GM18858 (cell line): ENCODE data around the gene TOR1A.

Source experiments
- ATAC-seq: cut with Tn5 transposase; IDR thresholded peaks from one replicate; pipeline ENCODE4 v1.9.1; 2021; ENCODE audit not compliant: unreplicated experiment

TOR1A gene

DNA sequence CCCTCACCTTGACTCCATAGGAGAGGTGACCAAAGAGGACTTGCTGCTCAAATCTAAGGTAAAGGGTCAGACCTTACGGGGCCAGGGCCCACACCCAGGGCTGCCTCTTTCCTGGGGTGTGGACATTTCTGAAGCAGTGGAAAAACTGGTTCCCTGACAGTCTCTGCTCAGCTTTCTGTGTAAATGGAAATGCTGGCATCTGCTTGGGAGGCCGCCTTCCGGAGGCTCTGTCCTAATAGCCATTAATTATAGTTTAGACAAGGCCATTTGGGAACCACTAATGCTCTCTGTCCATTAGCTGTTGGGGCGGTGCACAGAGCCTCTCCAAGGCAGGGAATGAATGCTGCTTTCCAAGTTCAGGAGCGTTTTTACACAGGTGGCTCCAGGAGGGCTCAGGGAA is 28.6 kb upstream of the TOR1A start:
- ATAC-seq = no peak

DNA sequence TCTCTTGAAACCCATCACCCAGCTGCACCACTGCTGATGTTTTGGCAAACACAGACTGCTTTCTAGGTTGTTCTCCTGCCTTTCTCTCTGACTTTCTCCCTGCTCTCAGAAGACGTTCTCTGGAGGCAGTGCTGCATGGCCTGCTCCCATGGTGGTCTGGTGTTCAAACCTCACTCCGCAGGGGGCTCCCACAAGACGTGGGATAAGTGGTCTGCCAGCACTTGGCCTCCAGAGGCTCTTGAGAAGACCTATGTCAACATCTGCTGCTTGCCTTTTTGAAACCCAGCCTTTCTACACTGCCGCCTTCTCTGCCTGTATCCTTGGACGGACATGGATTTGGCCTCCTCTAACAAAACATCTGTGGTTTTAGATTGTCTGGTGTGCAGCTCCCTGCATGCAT is 27.9 kb upstream of the TOR1A start:
- ATAC-seq = no peak

DNA sequence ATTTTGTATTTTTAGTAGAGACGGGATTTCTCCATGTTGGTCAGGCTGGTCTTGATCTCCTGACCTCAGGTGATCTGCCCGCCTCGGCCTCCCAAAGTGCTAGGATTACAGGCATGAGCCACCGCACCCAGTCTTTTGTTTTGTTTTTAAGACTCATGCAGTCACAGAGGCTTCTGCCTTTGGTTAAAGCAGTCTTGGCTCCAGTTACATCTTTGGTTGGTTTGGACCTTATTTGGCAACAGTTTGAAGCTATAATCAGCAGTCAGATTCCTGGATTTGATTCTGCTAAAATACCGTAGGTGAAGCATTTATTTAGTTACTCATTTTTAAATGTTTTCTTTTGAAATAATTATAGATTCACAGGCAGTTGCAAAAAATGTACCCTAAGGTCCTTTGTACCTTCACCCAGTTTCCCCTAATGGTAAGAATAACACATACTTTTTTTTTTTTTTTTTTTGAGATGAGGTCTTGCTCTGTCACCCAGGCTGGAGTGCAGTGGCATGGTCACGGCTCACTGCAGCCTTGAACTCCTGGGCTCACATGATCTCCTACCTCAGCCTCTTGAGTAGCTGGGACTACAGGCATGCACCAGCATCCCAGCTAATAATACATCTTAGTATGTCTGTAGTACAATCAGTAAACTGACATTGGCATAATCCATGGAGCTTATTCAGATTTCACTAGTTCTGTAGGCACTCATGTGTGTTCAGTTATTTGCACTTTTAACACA is 27.1 kb upstream of the TOR1A start:
- ATAC-seq = no peak

DNA sequence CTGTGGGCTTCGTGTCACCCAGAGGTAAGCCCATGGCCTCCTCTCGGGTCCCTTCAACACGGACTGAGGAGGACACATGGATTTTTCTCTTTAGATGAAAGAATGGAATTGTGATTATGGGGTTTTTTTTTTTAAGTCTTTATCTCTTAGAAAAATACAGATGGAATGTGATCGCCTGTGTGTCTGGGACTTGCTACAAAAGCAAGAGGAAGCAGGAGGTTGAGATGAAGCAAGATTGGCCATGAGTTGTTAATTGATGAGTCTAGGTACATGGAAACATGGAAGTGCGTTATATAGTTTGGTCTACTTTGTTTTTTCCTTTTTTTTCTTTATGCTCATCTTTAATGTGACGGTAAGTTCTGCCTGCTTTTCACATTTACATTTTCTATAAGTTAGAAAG is 26.0 kb upstream of the TOR1A start:
- no peak for ATAC-seq

DNA sequence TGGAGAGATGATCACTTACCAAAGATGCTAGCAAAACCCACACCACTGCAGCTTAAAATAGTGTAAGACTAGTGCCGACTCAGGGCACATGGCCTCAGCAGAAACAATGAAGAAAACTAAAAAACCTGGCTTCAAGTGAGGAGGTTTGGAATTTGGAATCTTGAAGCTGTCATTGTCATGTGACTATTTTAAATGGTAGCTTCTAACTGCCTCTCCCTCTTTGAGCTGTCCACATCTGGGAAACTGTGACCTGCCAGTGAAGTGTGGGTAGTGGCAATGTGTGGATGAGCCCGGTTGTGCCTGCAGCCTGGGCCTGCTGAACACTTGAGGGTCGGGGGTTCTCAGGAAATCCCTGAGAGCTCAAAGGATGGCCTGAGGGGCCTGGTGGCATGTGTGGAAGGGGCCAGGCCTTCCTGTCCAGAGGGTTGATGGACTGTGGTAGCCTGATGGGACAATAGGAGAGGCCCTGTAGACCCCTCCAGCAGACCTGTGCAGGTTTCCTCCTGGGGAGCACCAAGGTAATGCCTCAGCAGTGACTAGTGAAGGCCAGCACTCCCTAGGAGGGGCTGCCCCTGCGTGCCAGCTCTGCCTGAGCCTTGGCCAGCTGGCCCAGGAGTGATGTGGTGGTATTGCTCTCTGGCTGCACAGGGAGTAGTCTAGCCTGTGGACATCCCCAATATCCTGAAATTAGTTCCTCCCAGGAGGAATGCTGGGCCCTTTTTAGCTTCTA is 24.9 kb upstream of the TOR1A start:
- no peak for ATAC-seq

DNA sequence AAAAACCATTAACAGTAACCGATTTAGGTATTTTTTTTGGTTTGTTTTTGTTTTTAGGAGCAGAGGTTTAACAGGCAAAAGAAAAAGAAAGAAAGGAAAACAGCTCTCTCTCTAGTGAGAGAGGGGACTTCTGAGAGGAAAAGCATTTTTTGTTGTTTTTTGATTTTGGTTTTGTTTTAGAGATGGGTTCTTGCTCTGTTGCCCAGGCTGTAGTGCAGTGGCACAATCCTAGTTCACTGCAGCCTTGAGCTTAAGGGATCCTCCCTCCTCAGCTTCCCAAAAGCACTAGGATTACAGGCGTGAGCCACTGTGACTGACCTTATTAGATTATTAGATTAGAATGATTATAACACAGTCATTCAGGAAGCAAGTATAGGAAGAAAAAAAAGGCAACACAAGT is 21.4 kb upstream of the TOR1A start:
- ATAC-seq = no peak

DNA sequence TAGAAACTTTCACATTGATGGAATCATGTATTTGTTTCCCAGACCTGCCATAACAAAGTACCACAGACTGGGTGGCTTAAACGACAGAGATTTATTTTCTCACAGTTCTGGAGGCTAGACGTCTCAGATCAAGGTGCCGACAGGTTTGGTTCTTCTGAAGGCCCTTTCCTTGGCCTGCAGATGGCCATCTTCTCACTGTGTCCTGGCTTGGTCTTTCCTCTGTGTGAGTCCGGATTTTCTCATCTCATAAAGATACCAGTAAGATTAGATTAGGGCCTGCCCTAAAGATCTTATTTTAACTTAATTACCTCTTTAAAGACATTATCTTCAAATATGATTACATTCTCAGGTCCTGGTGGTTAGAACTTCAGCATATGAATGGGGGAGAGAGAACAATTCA is 17.1 kb upstream of the TOR1A start:
- ATAC-seq = no peak

DNA sequence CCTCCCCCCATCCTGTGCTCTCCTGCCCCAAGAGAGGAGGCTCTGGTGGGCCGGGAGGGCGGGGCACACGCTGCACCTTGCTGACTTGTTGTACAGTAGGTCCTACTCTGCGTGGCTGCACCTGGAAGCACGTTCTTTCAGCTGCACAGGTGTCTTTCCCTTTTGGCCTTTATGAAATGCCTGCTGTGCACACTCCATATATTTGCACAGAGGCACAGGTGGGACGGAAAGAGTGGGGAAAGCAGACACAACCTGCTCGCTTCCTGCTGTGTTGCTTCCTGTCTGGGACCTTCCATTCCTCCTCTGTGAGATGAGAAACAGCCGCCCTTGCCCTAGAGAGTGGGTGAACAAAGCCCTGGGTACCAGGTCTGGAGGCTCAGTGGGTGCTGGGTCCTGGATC is 16.1 kb upstream of the TOR1A start:
- no peak for ATAC-seq

DNA sequence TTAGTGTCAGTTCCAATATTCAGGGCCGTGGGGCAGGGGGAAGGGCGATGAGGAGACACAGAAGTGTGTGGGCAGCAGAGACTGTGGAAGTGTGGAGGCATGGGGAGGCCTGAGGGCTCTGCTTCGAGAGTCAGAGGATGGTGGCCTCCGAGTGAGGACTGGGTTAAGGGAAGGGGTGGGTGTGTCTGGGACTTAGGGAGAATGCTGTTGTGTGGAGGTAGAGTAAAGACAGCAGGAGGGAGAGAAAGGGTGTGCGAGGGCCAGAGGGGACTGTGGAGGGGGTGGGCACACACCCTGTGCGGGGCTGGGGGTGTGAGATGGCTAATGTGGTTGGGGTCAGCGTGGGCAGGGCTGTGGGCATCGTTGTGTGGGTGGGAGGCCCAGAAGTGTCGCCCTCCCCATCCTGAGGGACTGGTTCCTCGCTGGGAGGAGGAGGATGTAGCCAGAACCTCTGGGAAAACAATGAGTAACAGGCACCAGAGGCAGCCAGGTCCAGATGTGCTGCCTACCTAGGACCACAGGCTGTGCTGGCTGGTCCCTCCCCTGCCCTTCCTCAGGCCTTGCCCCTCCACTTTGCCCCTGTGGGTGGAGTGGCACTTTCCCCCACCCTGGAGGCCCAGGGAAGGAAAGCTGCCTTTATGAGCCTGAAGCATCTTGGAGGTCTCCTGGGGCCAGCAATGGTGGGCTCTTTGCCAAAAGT is 15.5 kb upstream of the TOR1A start:
- no peak for ATAC-seq

DNA sequence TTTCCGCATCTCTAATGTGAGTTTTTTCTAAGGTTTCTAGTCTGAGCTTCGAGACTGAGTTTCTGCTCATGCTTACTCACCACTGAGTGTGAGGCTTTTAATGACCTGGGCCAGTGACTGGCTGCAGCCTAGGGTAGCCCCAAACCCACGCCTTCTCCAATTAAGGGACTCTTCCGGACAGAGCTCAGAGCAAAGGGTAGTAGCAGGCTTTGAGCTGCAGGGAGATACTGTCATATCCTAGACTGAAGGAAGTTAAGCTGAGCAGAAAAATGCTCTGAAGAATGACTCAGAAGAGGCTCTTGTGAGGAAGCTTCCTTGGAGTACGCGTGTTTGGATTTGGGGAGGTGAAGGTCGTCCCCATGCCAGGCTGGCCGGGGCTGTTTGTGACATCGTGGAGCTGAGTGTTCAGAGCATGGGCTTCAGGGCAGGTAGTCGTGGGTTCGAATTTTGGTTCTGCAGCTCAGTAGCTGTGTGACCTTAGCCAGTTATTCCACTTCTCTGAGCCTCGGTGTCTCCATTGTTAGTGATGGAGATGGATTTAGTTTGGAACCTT is 14.8 kb upstream of the TOR1A start:
- no peak for ATAC-seq

DNA sequence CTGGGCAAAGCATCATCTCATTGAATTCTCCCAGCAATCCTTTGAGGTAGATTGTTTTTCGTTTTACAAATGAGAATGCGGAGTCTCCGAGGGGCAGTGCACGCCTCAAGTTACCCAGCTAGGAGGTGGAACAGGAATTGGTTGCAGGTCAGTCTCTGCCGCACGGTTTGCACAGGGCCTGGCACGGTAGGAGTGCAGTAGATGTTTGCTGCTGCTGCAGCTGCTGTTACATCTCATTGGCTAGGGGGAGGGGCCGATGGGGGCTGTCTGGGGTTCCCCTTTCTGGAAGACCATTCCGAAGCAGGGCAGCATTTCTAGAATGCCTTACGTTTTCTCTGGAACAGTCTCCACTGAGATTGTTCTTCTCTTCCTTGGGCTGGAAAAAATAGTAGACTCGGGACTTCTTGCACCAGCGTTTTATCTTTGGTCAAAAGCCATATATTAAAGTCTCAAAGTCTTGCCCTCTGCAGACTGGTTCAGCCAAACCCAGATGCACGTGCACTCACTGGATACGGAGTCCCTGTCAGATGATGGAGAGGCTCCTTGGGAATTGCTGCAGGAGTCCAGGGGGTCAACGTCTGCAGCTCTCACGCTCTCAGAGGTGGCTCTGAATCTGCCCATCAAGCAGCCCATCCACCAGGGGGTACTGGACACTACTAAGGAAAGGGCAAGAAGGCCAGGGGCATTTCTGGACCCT is 12.5 kb upstream of the TOR1A start:
- no peak for ATAC-seq

DNA sequence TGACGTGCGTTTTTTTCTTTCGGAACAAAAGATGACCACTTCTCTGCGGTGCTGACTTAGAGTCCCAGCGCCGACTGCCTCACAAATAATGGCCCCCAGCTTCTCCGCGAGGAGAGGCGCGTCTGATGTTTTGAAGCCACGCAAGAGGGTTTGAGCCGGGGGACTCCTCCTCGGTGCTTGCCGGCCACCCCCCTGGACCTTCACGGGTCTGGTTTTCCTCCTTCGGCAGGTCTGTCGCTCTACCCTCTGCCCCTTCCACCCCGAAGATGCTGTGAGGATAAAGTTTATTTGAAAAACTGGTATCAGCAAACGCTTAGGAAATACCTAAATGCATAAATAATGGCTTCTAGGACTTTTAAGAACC is 11.9 kb upstream of the TOR1A start:
- no peak for ATAC-seq

DNA sequence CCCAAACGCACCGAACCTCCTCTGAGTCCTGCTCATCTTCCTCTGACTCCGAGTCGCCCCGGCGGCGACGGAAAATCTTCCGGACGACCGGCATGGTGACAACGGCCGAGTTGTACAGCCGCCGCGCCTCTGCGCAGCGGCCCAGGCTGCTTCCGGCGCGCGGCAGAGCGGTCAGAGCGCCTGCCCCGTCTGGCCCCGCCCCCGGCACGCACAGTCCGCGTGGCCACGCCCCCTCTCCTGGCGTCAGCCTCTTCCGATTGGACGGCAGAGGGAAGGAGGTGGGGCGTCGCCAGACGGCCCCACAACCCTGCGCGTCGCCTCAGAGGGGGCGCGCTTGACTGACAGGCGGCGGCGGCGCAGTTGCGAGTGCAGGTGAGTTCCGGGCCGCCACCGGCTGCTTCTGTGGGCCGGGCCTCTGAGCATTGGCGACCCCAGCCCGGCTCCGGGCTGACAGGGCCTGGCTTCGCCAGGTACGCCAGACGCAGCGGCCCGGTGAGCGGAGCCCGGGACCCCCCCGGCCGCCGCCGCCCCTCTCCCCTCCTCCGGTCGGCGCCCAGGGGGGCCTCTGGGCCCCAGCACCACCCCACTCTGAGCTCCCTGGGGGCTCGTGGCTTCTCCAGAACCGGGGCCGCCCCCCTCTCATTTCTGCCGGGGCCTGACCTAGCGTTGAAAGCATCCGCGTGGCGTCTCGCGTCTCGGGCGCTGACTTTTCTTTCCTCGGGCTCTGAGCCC is 11.4 kb upstream of the TOR1A start, which contains the start of the genes C9orf78 and USP20:
Gene C9orf78 (minus strand): TSS at position 148 of the 732 bp plus-strand sequence. CDS start 54 bp downstream, at position 94.
Gene USP20 (plus strand): TSS at position 331 of the 732 bp plus-strand sequence. CDS start 17,098 bp downstream, outside the sequence.
- peak; percentile 73 for ATAC-seq

DNA sequence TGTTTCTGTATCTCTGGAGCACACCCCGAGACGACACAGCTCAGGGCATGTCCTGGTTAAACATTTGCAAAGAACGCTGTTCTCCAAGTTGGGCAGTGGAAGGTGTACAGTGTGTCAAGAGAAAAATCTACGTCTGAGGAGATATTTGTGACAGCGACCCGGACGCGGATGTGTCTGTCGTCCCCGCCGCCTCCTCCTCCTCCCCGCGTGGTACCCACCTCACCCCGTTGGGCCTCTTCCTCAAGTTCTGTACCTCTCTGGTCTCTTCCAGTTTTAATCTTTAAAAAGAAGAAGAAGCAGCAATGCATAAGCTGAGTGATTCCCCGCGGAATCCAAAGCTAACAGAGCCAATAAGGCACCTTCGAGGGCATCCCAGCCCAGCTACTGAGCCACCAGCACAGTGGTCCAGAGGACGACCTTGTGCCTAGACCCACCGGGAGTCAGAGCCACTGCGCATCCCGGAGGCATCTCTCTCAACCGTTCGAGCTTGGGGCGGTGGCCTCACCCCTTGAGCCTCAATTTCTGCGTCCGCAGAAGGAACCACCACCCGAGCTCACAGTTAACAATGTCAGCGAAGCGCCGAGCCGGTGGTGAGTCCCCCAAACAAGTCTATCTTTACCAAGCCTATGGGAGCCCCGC is 10.7 kb upstream of the TOR1A start:
- no peak for ATAC-seq

DNA sequence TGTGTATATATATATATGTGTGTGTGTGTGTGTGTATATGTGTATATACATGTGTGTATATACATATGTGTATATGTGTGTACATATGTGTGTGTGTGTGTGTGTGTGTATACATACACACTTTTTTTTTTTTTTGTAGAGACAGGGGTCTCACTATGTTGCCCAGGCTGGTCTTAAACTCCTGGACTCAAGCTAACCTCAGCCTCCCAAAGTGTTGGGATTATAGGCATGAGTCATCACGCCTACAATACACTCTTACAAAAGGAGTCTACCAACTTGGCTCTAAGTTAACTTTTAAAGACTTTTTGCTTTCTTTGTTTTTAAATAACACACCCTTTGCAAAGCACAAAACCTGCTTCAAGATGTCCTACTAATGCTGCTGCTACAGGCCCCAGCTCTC is 9.0 kb upstream of the TOR1A start:
- no peak for ATAC-seq

DNA sequence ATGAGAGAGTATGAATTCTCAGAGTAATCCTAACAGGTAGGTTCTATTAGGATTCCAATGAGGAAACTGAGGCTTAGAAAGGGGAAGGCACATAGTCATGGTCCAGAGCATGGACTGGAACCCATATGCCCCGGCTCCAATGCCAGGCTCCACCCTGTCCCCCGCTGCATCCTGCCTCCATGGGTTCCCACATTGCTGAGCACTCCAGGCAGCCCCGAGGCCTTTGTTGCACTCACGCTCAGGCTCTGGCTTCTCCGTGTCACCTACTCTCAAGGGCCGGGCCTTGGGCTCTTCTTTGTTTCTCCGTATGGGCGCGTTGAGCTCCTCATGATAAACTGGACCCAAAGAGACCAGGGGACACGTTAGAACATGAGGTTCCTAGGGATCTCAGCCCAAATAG is 5.0 kb upstream of the TOR1A start:
- no peak for ATAC-seq

DNA sequence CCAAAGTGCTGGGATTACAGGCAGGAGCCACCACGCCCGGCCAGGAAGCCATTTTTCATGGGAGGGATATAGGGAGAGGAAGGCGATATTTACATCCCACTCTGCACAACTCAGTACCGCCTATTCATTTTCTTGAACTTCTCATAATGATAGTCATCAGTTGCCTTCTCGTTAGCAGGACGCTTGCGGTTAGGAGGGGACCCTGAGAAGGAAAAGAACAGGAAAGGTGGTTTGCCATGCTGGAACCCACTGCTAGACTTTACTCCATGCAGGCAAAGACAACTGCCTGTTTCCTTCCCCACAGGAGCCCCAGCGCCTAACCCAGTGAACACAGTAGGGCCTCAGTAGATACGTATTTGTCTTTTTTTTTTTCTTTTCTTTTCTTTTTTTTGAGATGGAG is 4.1 kb upstream of the TOR1A start:
- no peak for ATAC-seq

DNA sequence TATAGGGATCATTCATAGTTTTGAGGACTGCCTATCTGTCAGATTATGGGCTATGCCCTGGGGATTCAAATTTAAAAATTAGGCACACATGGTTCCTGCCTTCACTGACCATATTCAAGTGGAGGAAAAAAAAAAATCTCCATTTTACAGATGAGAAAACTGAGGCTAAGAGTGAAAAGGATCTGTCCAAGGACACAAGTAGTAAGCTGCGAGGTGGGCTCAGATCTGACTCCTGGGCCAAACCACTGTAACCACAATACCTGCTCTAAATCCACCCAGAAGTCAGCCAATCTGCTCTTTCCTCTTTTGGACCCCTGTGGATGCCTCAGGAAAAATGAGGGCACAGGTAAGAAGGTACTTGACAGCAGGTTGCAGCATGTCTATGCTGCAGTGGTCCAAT is 2.8 kb upstream of the TOR1A start:
- ATAC-seq = no peak

DNA sequence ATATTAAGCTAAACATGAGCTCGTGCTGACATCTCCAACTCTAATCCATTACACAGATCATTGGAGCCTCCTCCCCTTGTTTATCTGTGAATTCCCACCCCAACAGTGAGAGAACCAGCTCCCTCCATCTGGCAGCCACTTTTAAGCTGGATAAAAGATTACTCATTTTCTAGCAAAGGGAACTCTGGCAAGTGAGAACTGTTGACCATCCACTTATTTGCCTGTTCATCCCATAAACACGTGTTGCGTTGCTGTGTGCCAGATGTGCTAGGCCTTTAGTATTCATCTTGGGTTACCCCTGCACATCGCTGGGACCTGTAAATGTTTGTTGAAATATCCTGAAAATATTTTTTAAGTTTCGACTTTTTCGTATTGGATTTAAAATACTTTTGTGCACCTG is 2.4 kb upstream of the TOR1A start:
- ATAC-seq = no peak

DNA sequence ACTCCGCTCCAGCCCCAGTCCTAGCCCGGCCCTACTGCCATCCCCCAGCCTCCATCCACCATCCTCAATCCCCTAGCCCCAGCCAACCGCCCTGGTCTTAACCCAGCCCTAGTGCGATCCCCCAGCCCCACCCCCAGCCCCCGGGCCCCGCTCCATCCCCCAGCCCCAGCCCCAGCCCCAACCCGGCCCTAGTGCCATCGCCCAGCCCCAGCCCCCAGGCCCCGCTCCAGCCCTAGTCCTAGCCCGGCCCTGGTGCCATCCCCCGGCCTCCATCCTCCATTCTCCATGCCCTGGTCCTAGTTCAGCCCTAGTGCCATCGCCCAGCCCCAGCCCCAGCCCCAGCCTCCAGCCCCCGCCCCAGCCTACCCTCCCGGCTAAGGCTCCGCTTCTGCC is 398 bp downstream of the TOR1A start:
- no peak for ATAC-seq
